PC-9 (cell line): ENCODE data around the gene TSPAN12. TPM values are rescaled to one million over a fixed set of nuclear protein-coding genes. Genes with fewer than 3 reads are reported as not detected.

Experiments used
- BruUV-seq: library from RNA; stranded (reverse); fragments of 400-500 nt; replicated peaks from 2 replicates; lab custom pipeline; 2021; lab: Mats Ljungman, UMichigan
- CTCF ChIA-PET: fragments of 300-600 bp; sonication (Branson Sonifier 250); formaldehyde crosslinking; loops from one replicate; lab custom pipeline; 2022; ENCODE audit warnings: antibody characterized with exemption; lab: Charles Lee
- POLR2A ChIA-PET: fragments of 300-600 bp; sonication (Branson Sonifier 250); formaldehyde crosslinking; loops from one replicate; lab custom pipeline; 2022; ENCODE audit warnings: antibody characterized with exemption; ENCODE audit not compliant: unreplicated experiment; lab: Charles Lee
- DNase-seq, 2 experiments: peaks; one replicate each; pipeline versions ENCODE4 v3.0.0 to v3.0.0-alpha.2; 2015 to 2022; ENCODE audit warnings: mixed read lengths in 1 of 2
- H2AFZ ChIP-seq: fragments of 200-600 bp; sonication (generic); 2 replicates; pipeline ENCODE4 v1.8.1; 2017; ENCODE audit warnings: antibody characterized with exemption
- H3F3A ChIP-seq: fragments of 200-600 bp; sonication (generic); 2 replicates; pipeline ENCODE4 v1.8.1; 2017; ENCODE audit warnings: antibody characterized with exemption, mild to moderate bottlenecking, low read depth; ENCODE audit not compliant: insufficient read depth
- H3K27ac ChIP-seq: fragments of 200-600 bp; sonication (generic); 2 replicates; pipeline ENCODE4 v1.6.1; 2016; ENCODE audit warnings: mixed run types
- H3K27me3 ChIP-seq: fragments of 200-600 bp; sonication (generic); 2 replicates; pipeline ENCODE4 v1.6.1; 2016; ENCODE audit warnings: low read depth, mixed run types; ENCODE audit not compliant: insufficient read depth
- H3K36me3 ChIP-seq: fragments of 200-600 bp; sonication (generic); 2 replicates; pipeline ENCODE4 v1.6.1; 2016; ENCODE audit warnings: low read depth, mixed run types
- H3K4me1 ChIP-seq: fragments of 200-600 bp; sonication (generic); replicated peaks from 2 replicates; pipeline ENCODE4 v1.6.1; 2016; ENCODE audit warnings: mixed run types; ENCODE audit not compliant: insufficient read depth
- H3K4me2 ChIP-seq: fragments of 200-600 bp; sonication (generic); 2 replicates; pipeline ENCODE4 v1.6.1; 2017; ENCODE audit warnings: mixed run types
- H3K4me3 ChIP-seq: fragments of 200-600 bp; sonication (generic); 2 replicates; pipeline ENCODE4 v1.6.1; 2016; ENCODE audit warnings: mixed run types
- H3K79me2 ChIP-seq: fragments of 200-600 bp; sonication (generic); 2 replicates; pipeline ENCODE4 v1.6.1; 2017; ENCODE audit warnings: low read depth, mixed run types
- H3K9me2 ChIP-seq: fragments of 200-600 bp; sonication (generic); 2 replicates; pipeline ENCODE4 v1.8.1; 2017; ENCODE audit warnings: mild to moderate bottlenecking; ENCODE audit not compliant: insufficient read depth
- H3K9me3 ChIP-seq: fragments of 200-600 bp; sonication (generic); 2 replicates; pipeline ENCODE4 v1.8.1; 2016; ENCODE audit warnings: low read depth; ENCODE audit not compliant: insufficient read depth
- H4K20me1 ChIP-seq: fragments of 200-600 bp; sonication (generic); 2 replicates; pipeline ENCODE4 v1.8.1; 2017; ENCODE audit not compliant: insufficient read depth
- EZH2 ChIP-seq: fragments of 200-600 bp; sonication (generic); IDR thresholded peaks from 2 replicates; pipeline ENCODE4 v1.8.0; 2017; ENCODE audit warnings: antibody characterized with exemption, low read depth
- intact Hi-C: fragments of 100-400 bp; cut with micrococcal nuclease; formaldehyde crosslinking; loops from one replicate; pipeline ENCODE4 v1.10.0; 2022; ENCODE audit not compliant: unreplicated experiment
- total RNA-seq: library from RNA; stranded (reverse); gene quantifications from 2 replicates; pipeline ENCODE4 v1.2.3, GENCODE V29; 2021
- TF ChIP-seq, protein P1 (sequence below): fragments of 200-600 bp; sonication (generic); conservative IDR thresholded peaks from 2 replicates; pipeline ENCODE4 v1.6.1; 2017; ENCODE audit warnings: mixed run types, antibody characterized with exemption, mild to moderate bottlenecking, moderate library complexity

Gene TSPAN12
- total RNA-seq, 1 experiment from 2014 or later, result 5.8 TPM

DNA sequence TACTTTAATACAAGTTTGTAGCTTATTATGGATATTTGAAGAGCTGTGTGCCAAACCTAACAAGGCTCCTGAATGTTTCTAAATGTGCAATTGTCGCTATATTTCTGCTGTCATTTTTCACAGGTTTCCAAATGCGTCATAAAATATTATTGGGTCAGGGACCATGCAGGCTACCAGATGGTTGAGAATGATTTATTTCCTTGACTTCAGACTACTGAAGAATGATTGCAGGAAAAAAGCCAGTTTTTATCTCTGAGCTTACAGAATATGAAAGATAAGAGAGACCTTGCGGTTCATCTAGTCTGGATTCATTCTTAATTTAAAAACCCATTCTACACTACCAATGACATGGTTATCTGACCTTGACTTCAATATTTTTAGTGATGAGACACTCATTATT is 55.2 kb downstream of the TSPAN12 start:
- TF ChIP-seq, protein P1, sequence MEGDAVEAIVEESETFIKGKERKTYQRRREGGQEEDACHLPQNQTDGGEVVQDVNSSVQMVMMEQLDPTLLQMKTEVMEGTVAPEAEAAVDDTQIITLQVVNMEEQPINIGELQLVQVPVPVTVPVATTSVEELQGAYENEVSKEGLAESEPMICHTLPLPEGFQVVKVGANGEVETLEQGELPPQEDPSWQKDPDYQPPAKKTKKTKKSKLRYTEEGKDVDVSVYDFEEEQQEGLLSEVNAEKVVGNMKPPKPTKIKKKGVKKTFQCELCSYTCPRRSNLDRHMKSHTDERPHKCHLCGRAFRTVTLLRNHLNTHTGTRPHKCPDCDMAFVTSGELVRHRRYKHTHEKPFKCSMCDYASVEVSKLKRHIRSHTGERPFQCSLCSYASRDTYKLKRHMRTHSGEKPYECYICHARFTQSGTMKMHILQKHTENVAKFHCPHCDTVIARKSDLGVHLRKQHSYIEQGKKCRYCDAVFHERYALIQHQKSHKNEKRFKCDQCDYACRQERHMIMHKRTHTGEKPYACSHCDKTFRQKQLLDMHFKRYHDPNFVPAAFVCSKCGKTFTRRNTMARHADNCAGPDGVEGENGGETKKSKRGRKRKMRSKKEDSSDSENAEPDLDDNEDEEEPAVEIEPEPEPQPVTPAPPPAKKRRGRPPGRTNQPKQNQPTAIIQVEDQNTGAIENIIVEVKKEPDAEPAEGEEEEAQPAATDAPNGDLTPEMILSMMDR, result no peak
- no peak for TF ChIP-seq EZH2
- Histone ChIP-seq H3K27ac (no peak overlapping the region), H3F3A (no peaks in the 10 kb centered on the region), H3K9me3 (no peaks in the 10 kb centered on the region), H3K4me3 (no peak overlapping the region), H4K20me1 (no peaks in the 10 kb centered on the region), H3K4me1 (no peaks in the 10 kb centered on the region), H2AFZ (no peak overlapping the region), H3K36me3 (no peaks in the 10 kb centered on the region), H3K4me2 (no peak overlapping the region), H3K9me2 (no peaks in the 10 kb centered on the region), H3K79me2 (no peaks in the 10 kb centered on the region), H3K27me3 (no peaks in the 10 kb centered on the region)
- DNase-seq, result no peak
- ChIA-PET CTCF (no interaction called here), POLR2A (no interaction called here)
- BruUV-seq, result no TSS peak
- intact Hi-C loops, result no loop called here

DNA sequence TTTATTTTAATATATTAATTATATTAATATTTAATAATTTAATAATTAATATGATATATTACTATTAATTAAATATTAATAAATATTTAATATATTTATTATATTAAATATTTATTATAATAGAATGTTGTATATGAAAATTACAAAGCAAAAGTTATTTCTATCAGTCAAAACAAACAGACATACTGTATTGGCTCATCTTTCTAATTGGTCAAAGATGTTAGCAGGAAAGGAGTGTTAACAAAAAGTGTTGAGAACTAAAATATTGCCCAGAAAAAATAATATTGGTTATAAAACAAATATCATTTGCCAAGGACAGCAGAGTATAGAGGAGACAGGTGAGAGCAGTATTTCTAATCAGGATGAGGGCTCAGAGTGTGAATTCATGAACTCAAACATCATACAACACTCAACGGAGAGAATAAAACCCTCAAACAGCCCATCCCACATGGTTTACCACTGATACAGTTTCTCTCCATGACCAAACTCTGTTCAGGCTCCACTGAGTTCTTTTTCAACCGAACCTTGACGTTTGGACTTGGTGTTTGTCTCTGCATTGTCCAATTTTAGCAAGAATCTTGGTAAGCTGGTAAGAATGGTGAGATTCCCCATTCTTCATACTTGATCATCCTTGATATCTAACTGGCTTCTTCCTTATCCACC is 58.0 kb downstream of the TSPAN12 start:
- CTCF ChIA-PET, result no interaction called here
- TF ChIP-seq, protein P1, result no peak
- no peak for TF ChIP-seq EZH2
- BruUV-seq, result no TSS peak

DNA sequence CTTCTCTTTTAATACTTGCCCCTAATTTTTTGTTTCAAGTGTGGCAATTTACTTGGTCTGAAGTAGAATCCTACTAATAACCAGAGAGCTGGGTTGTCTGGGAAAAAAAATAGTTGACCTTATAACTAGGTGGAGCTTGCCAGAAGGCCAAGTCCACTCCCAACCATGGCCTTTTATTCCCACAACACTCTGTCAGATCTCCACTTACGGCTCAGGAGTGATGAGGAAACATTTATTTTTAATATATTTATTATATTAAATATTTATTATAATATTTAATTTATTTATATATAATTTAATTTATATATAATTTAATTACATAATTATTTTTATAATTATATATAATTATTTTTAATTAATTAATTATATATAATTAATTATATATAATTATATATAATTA is 58.8 kb downstream of the TSPAN12 start:
- Histone ChIP-seq H3K27me3 (no peaks in the 10 kb centered on the region), H2AFZ (no peak overlapping the region), H3K9me3 (no peaks in the 10 kb centered on the region), H3K4me2 (no peak overlapping the region), H3K4me3 (no peak overlapping the region), H3F3A (no peaks in the 10 kb centered on the region), H3K9me2 (no peaks in the 10 kb centered on the region), H4K20me1 (no peaks in the 10 kb centered on the region), H3K27ac (no peak overlapping the region), H3K79me2 (no peaks in the 10 kb centered on the region), H3K4me1 (no peaks in the 10 kb centered on the region), H3K36me3 (no peaks in the 10 kb centered on the region)
- ChIA-PET CTCF (no interaction called here), POLR2A (no interaction called here)
- no peak for TF ChIP-seq EZH2
- TF ChIP-seq, protein P1, result no peak
- BruUV-seq, result no TSS peak
- no peak for DNase-seq
- intact Hi-C loops, result no loop called here

More for the DNA sequence above, 58.0 kb downstream of the TSPAN12 start:
- intact Hi-C loops, result no loop called here
- Histone ChIP-seq H3K36me3 (no peaks in the 10 kb centered on the region), H3K4me3 (no peak overlapping the region), H4K20me1 (no peaks in the 10 kb centered on the region), H2AFZ (no peak overlapping the region), H3K27me3 (no peaks in the 10 kb centered on the region), H3K79me2 (no peaks in the 10 kb centered on the region), H3K9me2 (no peaks in the 10 kb centered on the region), H3K9me3 (no peaks in the 10 kb centered on the region), H3F3A (no peaks in the 10 kb centered on the region), H3K27ac (no peak overlapping the region), H3K4me2 (no peak overlapping the region), H3K4me1 (no peaks in the 10 kb centered on the region)
- no peak for DNase-seq
- POLR2A ChIA-PET, result no interaction called here
